Muscle layer of colon (tissue), 2 donors: Measurements from ENCODE around the gene CRYGA.
"Not testable (repeated sequence)": the region's sequence is repeated elsewhere in the genome, so short reads cannot be mapped to it uniquely, and the experiment has no call there.

Experiments used
- H3K27ac ChIP-seq: one replicate; pipeline ENCODE4 v1.7.0; 2013; ENCODE audit warnings: low read depth, mild to moderate bottlenecking, low read length, moderate library complexity
- H3K27me3 ChIP-seq, 2 donors: one replicate each; pipeline ENCODE4 v1.7.0; 2013; ENCODE audit warnings: low read length in 2 of 2, mild to moderate bottlenecking in 2 of 2; ENCODE audit not compliant: insufficient read depth in 2 of 2, control insufficient read depth in 1 of 2
- H3K36me3 ChIP-seq: one replicate; pipeline ENCODE4 v1.7.0; 2013; ENCODE audit warnings: mild to moderate bottlenecking, low read length; ENCODE audit not compliant: insufficient read depth
- H3K4me1 ChIP-seq: one replicate; pipeline ENCODE4 v1.7.0; 2013; ENCODE audit warnings: mild to moderate bottlenecking, low read length; ENCODE audit not compliant: insufficient read depth
- H3K4me3 ChIP-seq, 2 donors: one replicate each; pipeline ENCODE4 v1.7.0; 2013; ENCODE audit warnings: low read length in 2 of 2, low read depth in 1 of 2, mild to moderate bottlenecking in 1 of 2, moderate library complexity in 1 of 2
- H3K9ac ChIP-seq: one replicate; pipeline ENCODE4 v1.7.0; 2013; ENCODE audit warnings: low read length
- H3K9me3 ChIP-seq: one replicate; pipeline ENCODE4 v1.7.0; 2013; ENCODE audit warnings: mild to moderate bottlenecking, low read length
- donor health status: abdominal sarcoma.
- donor health status: Adenocarcinoma of cecum.

CRYGA gene

GRCh38 chr2:208153156-208153555 lies 10.2 kb downstream of the CRYGA start:
- Histone ChIP-seq H3K4me1 (no peaks in the 10 kb centered on the region), H3K9me3 (no peaks in the 10 kb centered on the region), H3K27me3 (no peaks in the 10 kb centered on the region), H3K4me3 (no peak overlapping the region), H3K9ac (no peak overlapping the region), H3K27ac (no peak overlapping the region), H3K36me3 (no peaks in the 10 kb centered on the region)

GRCh38 chr2:208150956-208151355 lies 12.4 kb downstream of the CRYGA start:
- Histone ChIP-seq H3K27me3 (no peaks in the 10 kb centered on the region), H3K4me3 (no peak overlapping the region), H3K9ac (no peak overlapping the region), H3K9me3 (no peaks in the 10 kb centered on the region), H3K27ac (no peak overlapping the region), H3K36me3 (no peaks in the 10 kb centered on the region), H3K4me1 (no peaks in the 10 kb centered on the region)

- no peaks in the 10 kb centered on the region for H3K9me3 ChIP-seq
- H3K27me3 ChIP-seq = no peaks in the 10 kb centered on the region
- no peak overlapping the region for H3K9ac ChIP-seq
- H3K4me1 ChIP-seq = no peaks in the 10 kb centered on the region
- H3K36me3 ChIP-seq = no peaks in the 10 kb centered on the region
- no peak overlapping the region for H3K4me3 ChIP-seq
- H3K27ac ChIP-seq = no peak overlapping the region
Observed at GRCh38 chr2:208150094-208150493, 13.3 kb downstream of the CRYGA start.

GRCh38 chr2:208148803-208149202 lies 14.6 kb downstream of the CRYGA start:
- H3K9me3 ChIP-seq = no peaks in the 10 kb centered on the region
- no peaks in the 10 kb centered on the region for H3K36me3 ChIP-seq
- H3K9ac ChIP-seq = no peak overlapping the region
- no peak overlapping the region for H3K4me3 ChIP-seq
- H3K4me1 ChIP-seq = no peaks in the 10 kb centered on the region
- no peaks in the 10 kb centered on the region for H3K27me3 ChIP-seq
- no peak overlapping the region for H3K27ac ChIP-seq

GRCh38 chr2:208147759-208148158 lies 15.6 kb downstream of the CRYGA start:
- Histone ChIP-seq H3K9me3 (no peaks in the 10 kb centered on the region), H3K4me3 (no peak overlapping the region), H3K4me1 (no peaks in the 10 kb centered on the region), H3K27me3 (no peaks in the 10 kb centered on the region), H3K27ac (no peak overlapping the region), H3K9ac (no peak overlapping the region), H3K36me3 (no peaks in the 10 kb centered on the region)

GRCh38 chr2:208147008-208147407 lies 16.4 kb downstream of the CRYGA start:
- Histone ChIP-seq H3K36me3 (no peaks in the 10 kb centered on the region), H3K27me3 (no peaks in the 10 kb centered on the region), H3K9me3 (no peaks in the 10 kb centered on the region), H3K9ac (no peak overlapping the region), H3K27ac (no peak overlapping the region), H3K4me1 (no peaks in the 10 kb centered on the region), H3K4me3 (no peak overlapping the region)

- Histone ChIP-seq H3K4me3 (no peak within 1 kb of the TSS), H3K27me3 (no peaks in the 10 kb centered on the region), H3K9me3 (no peaks in the 10 kb centered on the region), H3K9ac (no peak within 1 kb of the TSS), H3K27ac (no peak within 1 kb of the TSS), H3K4me1 (no peaks in the 10 kb centered on the region), H3K36me3 (no peaks in the 10 kb centered on the region)
Observed at GRCh38 chr2:208146006-208146405, 17.4 kb downstream of the CRYGA start, which contains the start of gene CRYGB. Gene CRYGB, minus strand, starts transcription at chr2:208146158. Its CDS starts 38 bp downstream, at chr2:208146120.

GRCh38 chr2:208142925-208143799 lies 20.2 kb downstream of the CRYGA start:
- no peak overlapping the region for H3K9ac ChIP-seq
- H3K4me1 ChIP-seq = no peaks in the 10 kb centered on the region
- no peaks in the 10 kb centered on the region for H3K27me3 ChIP-seq
- no peaks in the 10 kb centered on the region for H3K36me3 ChIP-seq
- H3K4me3 ChIP-seq = no peak overlapping the region
- no peaks in the 10 kb centered on the region for H3K9me3 ChIP-seq
- H3K27ac ChIP-seq = no peak overlapping the region

GRCh38 chr2:208142240-208142924 lies 21.0 kb downstream of the CRYGA start:
- Histone ChIP-seq H3K36me3 (no peaks in the 10 kb centered on the region), H3K27me3 (no peaks in the 10 kb centered on the region), H3K9ac (no peak overlapping the region), H3K9me3 (no peaks in the 10 kb centered on the region), H3K4me3 (no peak overlapping the region), H3K4me1 (no peaks in the 10 kb centered on the region), H3K27ac (no peak overlapping the region)

- Histone ChIP-seq H3K36me3 (no peaks in the 10 kb centered on the region), H3K4me3 (no peak overlapping the region), H3K9ac (no peak overlapping the region), H3K27me3 (no peaks in the 10 kb centered on the region), H3K4me1 (no peaks in the 10 kb centered on the region), H3K9me3 (no peaks in the 10 kb centered on the region), H3K27ac (no peak overlapping the region)
Observed at GRCh38 chr2:208139447-208139846, 23.9 kb downstream of the CRYGA start.

GRCh38 chr2:208138334-208138733 lies 25.1 kb downstream of the CRYGA start:
- not testable (repeated sequence) for H3K27me3 ChIP-seq, H3K4me1 ChIP-seq, H3K27ac ChIP-seq, H3K36me3 ChIP-seq, H3K9me3 ChIP-seq, H3K9ac ChIP-seq, H3K4me3 ChIP-seq
